ENCODE measurements around the gene SRGAP2C.
"Not testable (repeated sequence)": the region's sequence is repeated elsewhere in the genome, so short reads cannot be mapped to it uniquely, and the experiment has no call there.

GRCh38 chr1:121269973-121270372 lies 85.2 kb downstream of the SRGAP2C start:
- not testable (repeated sequence) for TF ChIP-seq CTCF (IDR thresholded peaks at IDR 0.05); CHD4 (IDR thresholded peaks at IDR 0.05; ENCODE audit: borderline replicate concordance); PHF8 (IDR thresholded peaks at IDR 0.05; ENCODE audit: borderline replicate concordance, low read depth); MAX (IDR thresholded peaks at IDR 0.05)
